ENCODE data around the gene ZNF507.

DNA sequence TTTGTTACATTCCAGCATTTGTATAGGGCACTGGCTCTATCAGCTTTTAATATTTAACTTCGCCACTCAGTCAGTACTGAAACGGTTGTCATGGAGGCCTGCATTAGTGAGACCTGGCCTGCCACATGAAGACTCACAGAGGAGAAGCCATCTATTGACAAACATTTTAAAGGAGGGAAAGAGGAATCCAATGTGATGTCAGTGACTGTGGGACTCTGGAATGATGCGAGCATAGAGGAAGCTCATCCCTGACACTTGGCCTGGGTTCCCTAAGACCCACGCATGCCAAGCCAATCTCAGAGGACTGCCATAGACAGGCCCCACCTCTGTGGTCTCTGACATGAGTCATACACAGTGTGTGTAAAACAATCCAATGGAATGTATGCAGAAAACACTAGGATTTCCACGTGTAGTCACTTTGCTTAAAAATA lies 52.3 kb downstream of the ZNF507 start:
- no peak for TF ChIP-seq EZH2phosphoT487 (IDR thresholded peaks at IDR 0.05; ENCODE audit: low read depth, severe bottlenecking, unreplicated experiment)
- TF ChIP-seq, protein P1, sequence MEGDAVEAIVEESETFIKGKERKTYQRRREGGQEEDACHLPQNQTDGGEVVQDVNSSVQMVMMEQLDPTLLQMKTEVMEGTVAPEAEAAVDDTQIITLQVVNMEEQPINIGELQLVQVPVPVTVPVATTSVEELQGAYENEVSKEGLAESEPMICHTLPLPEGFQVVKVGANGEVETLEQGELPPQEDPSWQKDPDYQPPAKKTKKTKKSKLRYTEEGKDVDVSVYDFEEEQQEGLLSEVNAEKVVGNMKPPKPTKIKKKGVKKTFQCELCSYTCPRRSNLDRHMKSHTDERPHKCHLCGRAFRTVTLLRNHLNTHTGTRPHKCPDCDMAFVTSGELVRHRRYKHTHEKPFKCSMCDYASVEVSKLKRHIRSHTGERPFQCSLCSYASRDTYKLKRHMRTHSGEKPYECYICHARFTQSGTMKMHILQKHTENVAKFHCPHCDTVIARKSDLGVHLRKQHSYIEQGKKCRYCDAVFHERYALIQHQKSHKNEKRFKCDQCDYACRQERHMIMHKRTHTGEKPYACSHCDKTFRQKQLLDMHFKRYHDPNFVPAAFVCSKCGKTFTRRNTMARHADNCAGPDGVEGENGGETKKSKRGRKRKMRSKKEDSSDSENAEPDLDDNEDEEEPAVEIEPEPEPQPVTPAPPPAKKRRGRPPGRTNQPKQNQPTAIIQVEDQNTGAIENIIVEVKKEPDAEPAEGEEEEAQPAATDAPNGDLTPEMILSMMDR (IDR thresholded peaks at IDR 0.05; ENCODE audit: poor library complexity), result no peak
- no peak for TF ChIP-seq EZH2 (IDR thresholded peaks at IDR 0.05; ENCODE audit: borderline replicate concordance)
